ENCODE results near the gene NUDT6.

NUDT6 gene

GRCh38 chr4:122921300-122921699, 1.1 kb downstream of the NUDT6 start:
- H3K4me3 ChIP-seq (ENCODE audit: low read depth, low read length): peak overlapping the region; percentile 98
- TF ChIP-seq POLR2A (IDR thresholded peaks at IDR 0.05; ENCODE audit: extremely low read depth, insufficient read length) (no peak), CTCF (IDR thresholded peaks at IDR 0.05; ENCODE audit: low read depth, low read length) (no peak), MYC (IDR thresholded peaks at IDR 0.05; ENCODE audit: low read depth, low read length) (no peak)
- TF ChIP-seq, protein P1, sequence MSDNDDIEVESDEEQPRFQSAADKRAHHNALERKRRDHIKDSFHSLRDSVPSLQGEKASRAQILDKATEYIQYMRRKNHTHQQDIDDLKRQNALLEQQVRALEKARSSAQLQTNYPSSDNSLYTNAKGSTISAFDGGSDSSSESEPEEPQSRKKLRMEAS (IDR thresholded peaks at IDR 0.05; ENCODE audit: low read depth, low read length): no peak

DNA sequence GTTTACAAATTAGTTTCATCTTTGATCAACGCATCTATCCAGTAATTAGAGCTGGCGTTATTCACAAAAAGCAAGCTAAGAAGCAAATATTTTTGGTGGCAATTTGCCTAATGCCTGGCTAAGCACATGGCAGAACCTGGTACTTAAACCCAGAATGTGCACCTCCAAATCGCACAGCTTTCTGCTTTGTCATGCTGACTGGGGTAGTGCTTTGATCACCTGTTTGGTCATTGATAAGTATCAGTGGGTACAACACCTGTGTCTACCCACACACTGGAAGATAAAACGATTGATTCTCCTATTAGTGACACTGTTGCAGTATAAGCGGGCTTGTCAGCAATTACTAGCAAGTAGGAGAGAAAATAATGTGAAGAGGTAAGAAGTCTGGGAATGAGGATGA, 1.9 kb downstream of the NUDT6 start:
- DNase-seq (ENCODE audit: low read depth): no peak
- TF ChIP-seq CTCF (IDR thresholded peaks at IDR 0.05; ENCODE audit: low read depth, low read length) (no peak), MYC (IDR thresholded peaks at IDR 0.05; ENCODE audit: low read depth, low read length) (no peak), POLR2A (IDR thresholded peaks at IDR 0.05; ENCODE audit: extremely low read depth, insufficient read length) (no peak)
- TF ChIP-seq, protein P1 (IDR thresholded peaks at IDR 0.05; ENCODE audit: low read depth, low read length): no peak
- H3K4me3 ChIP-seq (ENCODE audit: low read depth, low read length): no peak overlapping the region

More at GRCh38 chr4:122921300-122921699, 1.1 kb downstream of the NUDT6 start:
- no peak for DNase-seq (ENCODE audit: low read depth)

DNA sequence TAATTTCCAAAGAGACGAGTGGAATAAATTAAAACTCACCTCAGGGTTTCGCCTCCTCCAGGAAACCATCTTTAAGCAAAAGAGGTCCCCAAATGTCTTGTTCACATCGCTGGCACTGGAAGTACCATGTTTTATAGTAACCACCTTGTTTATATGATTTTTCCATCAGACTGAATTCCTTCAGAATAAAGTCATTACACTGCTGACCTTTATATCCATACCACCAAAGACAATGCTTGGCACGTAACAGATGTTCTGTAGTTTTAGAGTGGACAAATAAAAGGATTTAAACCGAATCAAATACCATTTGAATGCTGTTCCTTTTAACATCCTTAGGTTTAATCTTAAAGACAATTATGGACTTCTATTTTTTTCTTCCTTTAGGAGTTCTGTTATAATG, 4.7 kb downstream of the NUDT6 start:
- no peak for TF ChIP-seq CTCF (IDR thresholded peaks at IDR 0.05; ENCODE audit: low read depth, low read length)
- no peak for TF ChIP-seq MYC (IDR thresholded peaks at IDR 0.05; ENCODE audit: low read depth, low read length)
- TF ChIP-seq POLR2A (IDR thresholded peaks at IDR 0.05; ENCODE audit: extremely low read depth, insufficient read length): no peak
- no peak for DNase-seq (ENCODE audit: low read depth)

DNA sequence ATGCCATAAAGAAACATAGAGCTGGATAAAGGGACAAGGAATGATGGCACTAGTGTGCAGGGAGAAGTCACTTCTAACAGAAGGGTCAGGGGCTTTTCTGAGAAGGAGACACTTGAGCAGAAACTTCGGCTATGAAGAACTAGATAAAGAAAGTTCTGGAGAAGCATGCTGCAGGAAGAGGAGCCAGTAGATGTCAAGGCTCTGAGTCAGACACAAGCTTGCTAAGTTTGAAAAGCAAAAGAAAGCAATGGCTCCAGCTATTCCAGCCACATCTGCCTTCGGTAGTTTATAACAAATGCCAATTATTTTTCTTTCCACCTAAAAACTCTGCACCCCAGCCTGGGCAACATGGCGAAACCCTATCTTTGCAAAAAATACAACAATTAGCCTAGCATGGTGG, 7.5 kb downstream of the NUDT6 start:
- DNase-seq (ENCODE audit: low read depth): no peak
- H3K4me3 ChIP-seq (ENCODE audit: low read depth, low read length): no peak overlapping the region
- TF ChIP-seq MYC (IDR thresholded peaks at IDR 0.05; ENCODE audit: low read depth, low read length) (no peak), POLR2A (IDR thresholded peaks at IDR 0.05; ENCODE audit: extremely low read depth, insufficient read length) (no peak), CTCF (IDR thresholded peaks at IDR 0.05; ENCODE audit: low read depth, low read length) (no peak)
- TF ChIP-seq, protein P1 (IDR thresholded peaks at IDR 0.05; ENCODE audit: low read depth, low read length): no peak

More for the DNA sequence above, 4.7 kb downstream of the NUDT6 start:
- no peak overlapping the region for H3K4me3 ChIP-seq (ENCODE audit: low read depth, low read length)

GRCh38 chr4:122914292-122914904, 8.0 kb downstream of the NUDT6 start:
- DNase-seq (ENCODE audit: low read depth): peak; percentile 38
- no peak overlapping the region for H3K4me3 ChIP-seq (ENCODE audit: low read depth, low read length)
- TF ChIP-seq CTCF (IDR thresholded peaks at IDR 0.05; ENCODE audit: low read depth, low read length) (no peak), MYC (IDR thresholded peaks at IDR 0.05; ENCODE audit: low read depth, low read length) (no peak), POLR2A (IDR thresholded peaks at IDR 0.05; ENCODE audit: extremely low read depth, insufficient read length) (no peak)
- TF ChIP-seq, protein P1 (IDR thresholded peaks at IDR 0.05; ENCODE audit: low read depth, low read length): no peak
